Liver (tissue), 9 donors: Measurements from ENCODE around the gene ARMC9. TPM values are rescaled to one million over a fixed set of nuclear protein-coding genes. Genes with fewer than 3 reads are reported as not detected.

Experiments
- DNase-seq: peaks from one replicate; pipeline ENCODE4 v3.0.0-alpha.2; 2017; ENCODE audit warnings: low spot score
- H3K27ac ChIP-seq, 2 donors: one replicate each; pipeline ENCODE4 v1.7.0; 2013; ENCODE audit warnings: inconsistent platforms in 2 of 2, low read length in 2 of 2, control low read depth in 1 of 2, low read depth in 1 of 2, mild to moderate bottlenecking in 1 of 2
- H3K27me3 ChIP-seq, 4 donors: one replicate each; pipeline versions ENCODE4 v1.6.1 to v1.7.0; 2013; ENCODE audit warnings: low read length in 3 of 4, inconsistent platforms in 1 of 4, mild to moderate bottlenecking in 1 of 4, moderate library complexity in 1 of 4; ENCODE audit not compliant: control insufficient read depth in 4 of 4, insufficient read depth in 4 of 4
- H3K36me3 ChIP-seq, 4 donors: one replicate each; pipeline versions ENCODE4 v1.6.1 to v1.7.0; 2013; ENCODE audit warnings: low read length in 3 of 4, mild to moderate bottlenecking in 3 of 4, low read depth in 1 of 4, moderate library complexity in 1 of 4; ENCODE audit not compliant: control insufficient read depth in 4 of 4, insufficient read depth in 3 of 4
- H3K4me1 ChIP-seq, 4 donors: one replicate each; pipeline versions ENCODE4 v1.6.1 to v1.7.0; 2013; ENCODE audit warnings: low read length in 3 of 4, mild to moderate bottlenecking in 3 of 4, moderate library complexity in 1 of 4; ENCODE audit not compliant: control insufficient read depth in 4 of 4, insufficient read depth in 4 of 4
- H3K4me3 ChIP-seq, 3 donors: one replicate each; pipeline versions ENCODE4 v1.6.1 to v1.7.0; 2013; ENCODE audit warnings: low read length in 3 of 3, control low read depth in 1 of 3, low read depth in 1 of 3, mild to moderate bottlenecking in 1 of 3
- H3K9ac ChIP-seq, 2 donors: one replicate each; pipeline ENCODE4 v1.7.0; 2013; ENCODE audit warnings: low read length in 2 of 2, mild to moderate bottlenecking in 2 of 2, moderate library complexity in 2 of 2, control low read depth in 1 of 2, low read depth in 1 of 2
- H3K9me3 ChIP-seq, 4 donors: one replicate each; pipeline versions ENCODE4 v1.6.1 to v1.7.0; 2013; ENCODE audit warnings: low read length in 3 of 4; ENCODE audit not compliant: control insufficient read depth in 4 of 4
- CTCF ChIP-seq: fragments of 150-350 bp; IDR thresholded peaks from 2 replicates; pipeline ENCODE4 v1.5.1; 2017; ENCODE audit warnings: improper control_type of control experiment, low read depth, low read length; ENCODE audit not compliant: missing input control
- EGR1 ChIP-seq, 2 donors: IDR thresholded peaks; 2 replicates each; pipeline ENCODE4 v1.6.1; 2016 to 2018; ENCODE audit warnings: antibody characterized with exemption in 2 of 2, low read depth in 2 of 2
- FOXA1 ChIP-seq: IDR thresholded peaks from 2 replicates; pipeline ENCODE4 v1.6.1; 2016; ENCODE audit warnings: antibody characterized with exemption
- FOXA2 ChIP-seq: IDR thresholded peaks from 2 replicates; pipeline ENCODE4 v1.6.1; 2016; ENCODE audit warnings: antibody characterized with exemption
- GABPA ChIP-seq, 2 donors: IDR thresholded peaks in 1 of 2; conservative IDR thresholded peaks in 1 of 2; 2 replicates each; pipeline ENCODE4 v1.6.1; 2016; ENCODE audit warnings: antibody characterized with exemption in 2 of 2, mild to moderate bottlenecking in 1 of 2, moderate library complexity in 1 of 2
- HNF4A ChIP-seq, 2 donors: conservative IDR thresholded peaks; 2 replicates each; pipeline ENCODE4 v1.6.1; 2016; ENCODE audit warnings: antibody characterized with exemption in 2 of 2, mild to moderate bottlenecking in 2 of 2
- HNF4G ChIP-seq: IDR thresholded peaks from 2 replicates; pipeline ENCODE4 v1.6.1; 2016; ENCODE audit warnings: antibody characterized with exemption
- MAX ChIP-seq: IDR thresholded peaks from 2 replicates; pipeline ENCODE4 v1.6.1; 2016; ENCODE audit warnings: antibody characterized with exemption
- NR2F2 ChIP-seq: IDR thresholded peaks from 2 replicates; pipeline ENCODE4 v1.6.1; 2016; ENCODE audit warnings: antibody characterized with exemption
- RAD21 ChIP-seq, 2 donors: IDR thresholded peaks; 2 replicates each; pipeline ENCODE4 v1.6.1; 2016; ENCODE audit warnings: antibody characterized with exemption in 2 of 2, mild to moderate bottlenecking in 2 of 2
- RXRA ChIP-seq, 2 donors: IDR thresholded peaks; 2 replicates each; pipeline ENCODE4 v1.6.1; 2017 to 2018; ENCODE audit warnings: antibody characterized with exemption in 2 of 2, mild to moderate bottlenecking in 1 of 2
- SP1 ChIP-seq: IDR thresholded peaks from 2 replicates; pipeline ENCODE4 v1.6.1; 2018; ENCODE audit warnings: antibody characterized with exemption, mild to moderate bottlenecking
- TAF1 ChIP-seq: conservative IDR thresholded peaks from 2 replicates; pipeline ENCODE4 v1.6.1; 2016; ENCODE audit warnings: antibody characterized with exemption, mild to moderate bottlenecking
- YY1 ChIP-seq: IDR thresholded peaks from 2 replicates; pipeline ENCODE4 v1.6.1; 2016; ENCODE audit warnings: antibody characterized with exemption, mild to moderate bottlenecking
- WGBS: extraction: QIAGEN DNeasy Blood & Tissue Kit; methylation state at CpG from one replicate; pipeline ENCODE4 v1.1.7; 2013; 5-methylcytosine and 5-hydroxymethylcytosine counted together
- polyA plus RNA-seq, 2 donors: library from polyadenylated mRNA; stranded (reverse) in 1 of 2; unstranded in 1 of 2; fragments of 200-250 nt in 1 of 2; fragments of >200 nt in 1 of 2; fragmentation: Nextera tagmentation in 1 of 2; extraction: Ambion mirVana in 1 of 2; gene quantifications; one replicate each; pipeline versions ENCODE4 v1.2.1 to v1.2.3, GENCODE V29; 2013 to 2015
- total RNA-seq, 2 donors: library from RNA; depleted of rRNA; stranded (reverse); fragments of >200 nt; gene quantifications; one replicate each; pipeline ENCODE4 v1.2.3, GENCODE V29; 2014
- TF ChIP-seq, protein P1 (sequence below): IDR thresholded peaks from 2 replicates; pipeline ENCODE4 v1.6.1; 2016; ENCODE audit warnings: antibody characterized with exemption
- TF ChIP-seq, protein P2 (sequence below): IDR thresholded peaks from 2 replicates; pipeline ENCODE4 v1.6.1; 2016; ENCODE audit warnings: antibody characterized with exemption, mild to moderate bottlenecking
- donor health status: healthy.
- donor health status: healthy.
- donor health status: healthy.
- donor health status: healthy.
- donor health status: healthy.

ARMC9 gene
- total and polyA plus RNA-seq, 4 donors, result 1.1 to 2.3 (median 1.8) TPM

- no peak overlapping the region for H3K4me3 ChIP-seq
- no peak overlapping the region for H3K9ac ChIP-seq
- no peaks in the 10 kb centered on the region for H3K36me3 ChIP-seq
- WGBS, result 92% methylated on average over 11 of the region's 11 CpGs
- H3K9me3 ChIP-seq, result no peaks in the 10 kb centered on the region
- DNase-seq, result no peak
- TF ChIP-seq FOXA1 (no peak), EGR1 (IDR thresholded peaks at IDR 0.05; ENCODE audit: low read depth in 2 of 2) (no peak), TAF1 (no peak), NR2F2 (no peak), FOXA2 (no peak), HNF4A (conservative IDR thresholded peaks at IDR 0.05) (no peak), HNF4G (no peak), SP1 (no peak), RXRA (IDR thresholded peaks at IDR 0.05) (no peak), GABPA (IDR thresholded peaks at IDR 0.05 in 1 of 2, conservative IDR thresholded peaks at IDR 0.05 in 1 of 2) (no peak)
- TF ChIP-seq, protein P1, sequence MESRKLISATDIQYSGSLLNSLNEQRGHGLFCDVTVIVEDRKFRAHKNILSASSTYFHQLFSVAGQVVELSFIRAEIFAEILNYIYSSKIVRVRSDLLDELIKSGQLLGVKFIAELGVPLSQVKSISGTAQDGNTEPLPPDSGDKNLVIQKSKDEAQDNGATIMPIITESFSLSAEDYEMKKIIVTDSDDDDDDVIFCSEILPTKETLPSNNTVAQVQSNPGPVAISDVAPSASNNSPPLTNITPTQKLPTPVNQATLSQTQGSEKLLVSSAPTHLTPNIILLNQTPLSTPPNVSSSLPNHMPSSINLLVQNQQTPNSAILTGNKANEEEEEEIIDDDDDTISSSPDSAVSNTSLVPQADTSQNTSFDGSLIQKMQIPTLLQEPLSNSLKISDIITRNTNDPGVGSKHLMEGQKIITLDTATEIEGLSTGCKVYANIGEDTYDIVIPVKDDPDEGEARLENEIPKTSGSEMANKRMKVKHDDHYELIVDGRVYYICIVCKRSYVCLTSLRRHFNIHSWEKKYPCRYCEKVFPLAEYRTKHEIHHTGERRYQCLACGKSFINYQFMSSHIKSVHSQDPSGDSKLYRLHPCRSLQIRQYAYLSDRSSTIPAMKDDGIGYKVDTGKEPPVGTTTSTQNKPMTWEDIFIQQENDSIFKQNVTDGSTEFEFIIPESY, result no peak
- TF ChIP-seq, protein P2, sequence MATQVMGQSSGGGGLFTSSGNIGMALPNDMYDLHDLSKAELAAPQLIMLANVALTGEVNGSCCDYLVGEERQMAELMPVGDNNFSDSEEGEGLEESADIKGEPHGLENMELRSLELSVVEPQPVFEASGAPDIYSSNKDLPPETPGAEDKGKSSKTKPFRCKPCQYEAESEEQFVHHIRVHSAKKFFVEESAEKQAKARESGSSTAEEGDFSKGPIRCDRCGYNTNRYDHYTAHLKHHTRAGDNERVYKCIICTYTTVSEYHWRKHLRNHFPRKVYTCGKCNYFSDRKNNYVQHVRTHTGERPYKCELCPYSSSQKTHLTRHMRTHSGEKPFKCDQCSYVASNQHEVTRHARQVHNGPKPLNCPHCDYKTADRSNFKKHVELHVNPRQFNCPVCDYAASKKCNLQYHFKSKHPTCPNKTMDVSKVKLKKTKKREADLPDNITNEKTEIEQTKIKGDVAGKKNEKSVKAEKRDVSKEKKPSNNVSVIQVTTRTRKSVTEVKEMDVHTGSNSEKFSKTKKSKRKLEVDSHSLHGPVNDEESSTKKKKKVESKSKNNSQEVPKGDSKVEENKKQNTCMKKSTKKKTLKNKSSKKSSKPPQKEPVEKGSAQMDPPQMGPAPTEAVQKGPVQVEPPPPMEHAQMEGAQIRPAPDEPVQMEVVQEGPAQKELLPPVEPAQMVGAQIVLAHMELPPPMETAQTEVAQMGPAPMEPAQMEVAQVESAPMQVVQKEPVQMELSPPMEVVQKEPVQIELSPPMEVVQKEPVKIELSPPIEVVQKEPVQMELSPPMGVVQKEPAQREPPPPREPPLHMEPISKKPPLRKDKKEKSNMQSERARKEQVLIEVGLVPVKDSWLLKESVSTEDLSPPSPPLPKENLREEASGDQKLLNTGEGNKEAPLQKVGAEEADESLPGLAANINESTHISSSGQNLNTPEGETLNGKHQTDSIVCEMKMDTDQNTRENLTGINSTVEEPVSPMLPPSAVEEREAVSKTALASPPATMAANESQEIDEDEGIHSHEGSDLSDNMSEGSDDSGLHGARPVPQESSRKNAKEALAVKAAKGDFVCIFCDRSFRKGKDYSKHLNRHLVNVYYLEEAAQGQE, result no peak
- H3K27ac ChIP-seq, result no peak overlapping the region
- no peaks in the 10 kb centered on the region for H3K27me3 ChIP-seq
- peaks cover 0 to 3% (median 0%) of the 10 kb centered on the region in 4 donors for H3K4me1 ChIP-seq
These were observed 162.0 kb downstream of the ARMC9 start for GRCh38 chr2:231360401-231360800.

GRCh38 chr2:231360881-231361371, 162.5 kb downstream of the ARMC9 start:
- H3K4me3 ChIP-seq, result no peak overlapping the region
- peaks cover 0 to 3% (median 0%) of the 10 kb centered on the region in 4 donors for H3K4me1 ChIP-seq
- no peaks in the 10 kb centered on the region for H3K27me3 ChIP-seq
- TF ChIP-seq HNF4G, result no peak
- no peak for TF ChIP-seq RXRA (IDR thresholded peaks at IDR 0.05)
- TF ChIP-seq MAX, result no peak
- TF ChIP-seq YY1, result no peak
- no peak for TF ChIP-seq CTCF
- no peak for TF ChIP-seq EGR1 (IDR thresholded peaks at IDR 0.05; ENCODE audit: low read depth in 2 of 2)
- TF ChIP-seq RAD21 (IDR thresholded peaks at IDR 0.05), result no peak
- H3K9me3 ChIP-seq, result no peaks in the 10 kb centered on the region
- no peak overlapping the region for H3K27ac ChIP-seq
- DNase-seq, result no peak
- no peak overlapping the region for H3K9ac ChIP-seq
- H3K36me3 ChIP-seq, result no peaks in the 10 kb centered on the region
- WGBS, result 93% methylated on average over 13 of the region's 13 CpGs
